Measurements from ENCODE around the gene MCFD2.

MCFD2 gene

GRCh38 chr2:46915281-46915810 is at the start of gene MCFD2:
MCFD2 (minus strand) TSS chr2:46915806; CDS start chr2:46909171, 6,635 bp downstream.
- Histone ChIP-seq H3K9me3 (ENCODE audit: control insufficient read depth in 1 of 2, low read length in 2 of 2) (no peaks in the 10 kb centered on the region), H3K27me3 (ENCODE audit: control insufficient read depth in 1 of 2, insufficient read depth in 2 of 2, low read length in 2 of 2) (no peaks in the 10 kb centered on the region), H3K9ac (ENCODE audit: low read depth in 1 of 2, low read length in 2 of 2) (peak within 1 kb of the TSS; percentile 91 to 93), H3K4me3 (ENCODE audit: low read depth in 1 of 2, low read length in 2 of 2) (peak within 1 kb of the TSS; percentile 73 to 99), H3K36me3 (ENCODE audit: control insufficient read depth in 1 of 2, insufficient read depth in 2 of 2, low read length in 2 of 2) (peaks cover under 1 to 2% of the 10 kb centered on the region in 2 donors), H3K27ac (ENCODE audit: low read depth, low read length) (peak within 1 kb of the TSS; percentile 79), H3K4me1 (ENCODE audit: control insufficient read depth in 1 of 2, insufficient read depth in 2 of 2, low read length in 2 of 2) (peaks cover 34 to 41% of the 10 kb centered on the region in 2 donors)

DNA sequence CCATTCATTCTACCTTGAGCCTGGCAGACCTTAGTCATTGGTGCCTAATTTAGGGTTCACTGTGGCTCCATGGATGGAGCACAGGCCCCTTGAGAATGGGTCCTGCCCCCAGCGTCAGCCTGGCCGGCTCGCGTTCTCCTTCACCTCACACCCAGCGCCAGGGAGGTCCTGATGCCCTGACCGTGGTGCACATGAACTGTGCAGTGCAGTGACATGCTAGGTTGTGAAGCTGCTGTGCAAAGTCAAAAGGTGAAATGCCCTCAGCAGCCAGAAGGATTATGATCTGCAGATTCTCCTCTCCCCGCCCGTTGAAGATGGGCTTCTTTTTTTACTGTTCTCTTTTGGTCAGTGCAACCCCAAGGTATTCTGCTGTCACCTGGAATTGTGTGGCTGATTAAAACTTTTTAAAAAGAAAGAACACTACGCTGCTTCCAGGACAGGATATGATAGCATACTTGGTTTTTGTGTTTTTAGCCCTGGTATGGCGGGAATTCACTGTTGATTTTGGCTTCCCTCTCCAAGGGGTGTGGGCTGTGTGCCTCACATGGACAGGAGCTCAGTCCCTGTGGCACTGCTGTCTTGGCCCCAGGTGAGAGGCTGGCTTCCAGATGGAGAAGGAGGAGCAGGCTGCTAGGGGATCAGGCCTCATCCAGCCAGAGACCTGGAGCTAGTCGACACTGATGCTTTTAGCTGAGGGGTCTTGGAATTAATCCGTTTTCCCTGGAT is 49.4 kb upstream of the MCFD2 start:
- Histone ChIP-seq H3K9ac (ENCODE audit: low read depth in 1 of 2, low read length in 2 of 2) (no peak overlapping the region), H3K9me3 (ENCODE audit: control insufficient read depth in 1 of 2, low read length in 2 of 2) (no peaks in the 10 kb centered on the region), H3K27ac (ENCODE audit: low read depth, low read length) (no peak overlapping the region), H3K36me3 (ENCODE audit: control insufficient read depth in 1 of 2, insufficient read depth in 2 of 2, low read length in 2 of 2) (peaks cover 3 to 22% of the 10 kb centered on the region in 2 donors), H3K27me3 (ENCODE audit: control insufficient read depth in 1 of 2, insufficient read depth in 2 of 2, low read length in 2 of 2) (no peaks in the 10 kb centered on the region), H3K4me3 (ENCODE audit: low read depth in 1 of 2, low read length in 2 of 2) (no peak overlapping the region), H3K4me1 (ENCODE audit: control insufficient read depth in 1 of 2, insufficient read depth in 2 of 2, low read length in 2 of 2) (peaks cover 21 to 24% of the 10 kb centered on the region in 2 donors)

GRCh38 chr2:46963941-46964673 is 48.5 kb upstream of the MCFD2 start:
- Histone ChIP-seq H3K27ac (ENCODE audit: low read depth, low read length) (no peak overlapping the region), H3K36me3 (ENCODE audit: control insufficient read depth in 1 of 2, insufficient read depth in 2 of 2, low read length in 2 of 2) (peaks cover 4 to 29% of the 10 kb centered on the region in 2 donors), H3K9me3 (ENCODE audit: control insufficient read depth in 1 of 2, low read length in 2 of 2) (no peaks in the 10 kb centered on the region), H3K4me3 (ENCODE audit: low read depth in 1 of 2, low read length in 2 of 2) (no peak overlapping the region), H3K4me1 (ENCODE audit: control insufficient read depth in 1 of 2, insufficient read depth in 2 of 2, low read length in 2 of 2) (peaks cover 15 to 19% of the 10 kb centered on the region in 2 donors), H3K9ac (ENCODE audit: low read depth in 1 of 2, low read length in 2 of 2) (no peak overlapping the region), H3K27me3 (ENCODE audit: control insufficient read depth in 1 of 2, insufficient read depth in 2 of 2, low read length in 2 of 2) (no peaks in the 10 kb centered on the region)

DNA sequence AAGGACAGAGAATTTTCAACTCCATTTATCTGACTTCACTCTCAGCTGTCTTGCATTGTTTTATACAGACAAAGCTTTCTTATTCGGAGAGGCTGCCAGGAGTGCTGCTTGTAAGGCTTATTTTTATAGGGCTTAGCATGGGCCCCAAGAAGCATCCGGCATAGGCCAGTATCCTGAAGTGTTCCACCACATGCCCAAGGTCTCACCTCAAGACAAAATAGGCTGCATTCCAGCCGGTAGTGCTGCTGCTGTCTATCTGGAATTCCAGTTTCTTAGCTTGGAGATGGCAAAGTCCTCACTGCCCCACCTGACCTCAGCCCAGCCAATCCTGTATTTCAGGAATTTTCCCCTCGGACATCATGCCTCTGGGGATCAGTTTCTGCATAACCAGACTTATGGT is 47.6 kb upstream of the MCFD2 start:
- Histone ChIP-seq H3K9ac (ENCODE audit: low read depth in 1 of 2, low read length in 2 of 2) (no peak overlapping the region), H3K9me3 (ENCODE audit: control insufficient read depth in 1 of 2, low read length in 2 of 2) (no peaks in the 10 kb centered on the region), H3K27ac (ENCODE audit: low read depth, low read length) (no peak overlapping the region), H3K4me3 (ENCODE audit: low read depth in 1 of 2, low read length in 2 of 2) (no peak overlapping the region), H3K36me3 (ENCODE audit: control insufficient read depth in 1 of 2, insufficient read depth in 2 of 2, low read length in 2 of 2) (peaks cover 13 to 38% of the 10 kb centered on the region in 2 donors), H3K4me1 (ENCODE audit: control insufficient read depth in 1 of 2, insufficient read depth in 2 of 2, low read length in 2 of 2) (peaks cover 11 to 13% of the 10 kb centered on the region in 2 donors), H3K27me3 (ENCODE audit: control insufficient read depth in 1 of 2, insufficient read depth in 2 of 2, low read length in 2 of 2) (no peaks in the 10 kb centered on the region)

- Histone ChIP-seq H3K36me3 (ENCODE audit: control insufficient read depth in 1 of 2, insufficient read depth in 2 of 2, low read length in 2 of 2) (peaks cover 18 to 43% of the 10 kb centered on the region in 2 donors), H3K27ac (ENCODE audit: low read depth, low read length) (no peak overlapping the region), H3K27me3 (ENCODE audit: control insufficient read depth in 1 of 2, insufficient read depth in 2 of 2, low read length in 2 of 2) (no peaks in the 10 kb centered on the region), H3K9me3 (ENCODE audit: control insufficient read depth in 1 of 2, low read length in 2 of 2) (no peaks in the 10 kb centered on the region), H3K9ac (ENCODE audit: low read depth in 1 of 2, low read length in 2 of 2) (no peak overlapping the region), H3K4me3 (ENCODE audit: low read depth in 1 of 2, low read length in 2 of 2) (no peak overlapping the region), H3K4me1 (ENCODE audit: control insufficient read depth in 1 of 2, insufficient read depth in 2 of 2, low read length in 2 of 2) (peaks cover 6 to 8% of the 10 kb centered on the region in 2 donors)
Measured at GRCh38 chr2:46962751-46963150, 47.1 kb upstream of the MCFD2 start.

DNA sequence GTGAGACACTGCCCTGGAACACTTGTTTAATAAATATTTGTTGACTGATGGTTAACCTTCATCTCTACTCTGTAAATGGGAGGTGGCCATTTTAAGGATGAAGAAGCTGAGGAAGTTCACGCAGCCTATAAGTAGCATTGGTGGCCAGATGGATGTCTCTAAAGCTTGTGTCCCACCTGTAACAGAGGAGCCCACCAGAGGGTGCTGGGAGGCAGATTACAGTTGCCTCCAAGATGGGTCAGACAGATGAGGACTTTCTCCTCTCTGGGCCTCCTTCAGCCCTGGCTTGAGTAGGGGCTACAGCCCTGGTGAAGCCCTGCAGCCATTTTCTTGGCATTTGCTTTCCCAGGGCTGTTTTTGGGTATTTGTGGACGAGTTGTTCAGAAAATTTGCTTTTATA is 45.0 kb upstream of the MCFD2 start:
- Histone ChIP-seq H3K36me3 (ENCODE audit: control insufficient read depth in 1 of 2, insufficient read depth in 2 of 2, low read length in 2 of 2) (peaks cover 38 to 56% of the 10 kb centered on the region in 2 donors), H3K4me1 (ENCODE audit: control insufficient read depth in 1 of 2, insufficient read depth in 2 of 2, low read length in 2 of 2) (peaks cover 5% of the 10 kb centered on the region in 2 donors), H3K27ac (ENCODE audit: low read depth, low read length) (no peak overlapping the region)

DNA sequence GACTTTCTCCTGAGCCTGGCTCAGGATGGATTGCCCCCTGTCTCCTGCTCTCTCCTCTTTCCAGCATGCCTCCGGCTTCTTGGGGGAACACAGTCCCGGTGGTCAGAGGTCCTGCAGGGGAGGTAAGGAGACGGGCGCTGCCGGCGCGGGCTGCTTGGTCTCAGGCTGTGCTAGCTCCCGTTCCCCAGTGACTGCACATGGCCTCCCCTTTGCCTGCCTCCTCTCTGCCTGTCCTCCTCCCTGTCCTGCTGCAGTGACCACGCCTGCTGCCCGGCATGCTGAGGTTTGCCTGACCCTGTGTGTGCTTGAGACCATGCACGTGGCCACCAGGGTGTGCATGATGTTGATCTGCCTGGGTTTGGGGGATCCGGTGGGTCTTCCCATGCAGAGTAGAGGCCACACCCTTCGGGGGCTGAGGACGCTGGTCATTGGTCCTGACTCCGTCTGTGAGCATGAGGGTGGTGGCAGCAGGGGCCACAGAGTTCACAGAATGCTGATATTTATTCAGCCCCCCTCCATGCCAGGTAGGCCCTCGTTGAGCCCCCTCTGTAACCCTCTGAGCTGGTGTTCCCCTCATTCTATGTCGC is 42.9 kb upstream of the MCFD2 start:
- Histone ChIP-seq H3K9me3 (ENCODE audit: control insufficient read depth in 1 of 2, low read length in 2 of 2) (no peaks in the 10 kb centered on the region), H3K27me3 (ENCODE audit: control insufficient read depth in 1 of 2, insufficient read depth in 2 of 2, low read length in 2 of 2) (no peaks in the 10 kb centered on the region), H3K9ac (ENCODE audit: low read depth in 1 of 2, low read length in 2 of 2) (no peak overlapping the region), H3K4me1 (ENCODE audit: control insufficient read depth in 1 of 2, insufficient read depth in 2 of 2, low read length in 2 of 2) (peaks cover 15 to 21% of the 10 kb centered on the region in 2 donors), H3K4me3 (ENCODE audit: low read depth in 1 of 2, low read length in 2 of 2) (no peak overlapping the region), H3K36me3 (ENCODE audit: control insufficient read depth in 1 of 2, insufficient read depth in 2 of 2, low read length in 2 of 2) (peaks cover 38 to 57% of the 10 kb centered on the region in 2 donors), H3K27ac (ENCODE audit: low read depth, low read length) (no peak overlapping the region)

More for the DNA sequence above, 45.0 kb upstream of the MCFD2 start:
- Histone ChIP-seq H3K4me3 (ENCODE audit: low read depth in 1 of 2, low read length in 2 of 2) (no peak overlapping the region), H3K9me3 (ENCODE audit: control insufficient read depth in 1 of 2, low read length in 2 of 2) (no peaks in the 10 kb centered on the region), H3K9ac (ENCODE audit: low read depth in 1 of 2, low read length in 2 of 2) (no peak overlapping the region), H3K27me3 (ENCODE audit: control insufficient read depth in 1 of 2, insufficient read depth in 2 of 2, low read length in 2 of 2) (no peaks in the 10 kb centered on the region)

DNA sequence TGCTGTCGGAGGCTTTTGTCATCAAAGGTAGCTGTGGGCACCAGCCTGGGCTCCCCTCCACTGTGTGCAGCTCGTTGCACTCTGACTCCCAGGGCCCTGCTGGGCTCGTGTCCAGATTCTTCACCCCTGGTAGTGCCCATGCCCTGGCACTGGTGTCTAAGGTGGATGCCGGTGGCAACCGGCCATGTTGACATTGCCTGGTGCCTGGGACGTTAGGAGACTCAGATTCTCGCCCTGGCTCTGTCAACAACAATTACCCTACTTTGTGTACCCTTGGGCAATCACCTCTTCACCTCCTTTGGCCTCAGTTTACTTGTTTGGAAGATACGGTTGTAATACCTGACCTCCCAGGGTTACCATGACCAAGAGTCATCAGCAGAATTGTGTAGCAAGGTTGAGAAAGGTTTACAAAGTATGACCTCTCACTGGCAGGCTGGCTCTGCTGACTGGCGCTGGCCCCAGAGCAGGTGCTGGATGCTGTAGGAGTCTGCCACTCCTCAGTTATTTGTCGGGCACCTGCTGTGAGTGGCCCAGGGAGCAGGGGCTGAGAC is 41.5 kb upstream of the MCFD2 start:
- Histone ChIP-seq H3K36me3 (ENCODE audit: control insufficient read depth in 1 of 2, insufficient read depth in 2 of 2, low read length in 2 of 2) (peaks cover 38 to 56% of the 10 kb centered on the region in 2 donors), H3K27ac (ENCODE audit: low read depth, low read length) (no peak overlapping the region), H3K27me3 (ENCODE audit: control insufficient read depth in 1 of 2, insufficient read depth in 2 of 2, low read length in 2 of 2) (no peaks in the 10 kb centered on the region), H3K9me3 (ENCODE audit: control insufficient read depth in 1 of 2, low read length in 2 of 2) (no peaks in the 10 kb centered on the region), H3K9ac (ENCODE audit: low read depth in 1 of 2, low read length in 2 of 2) (no peak overlapping the region), H3K4me1 (ENCODE audit: control insufficient read depth in 1 of 2, insufficient read depth in 2 of 2, low read length in 2 of 2) (peaks cover 15 to 21% of the 10 kb centered on the region in 2 donors), H3K4me3 (ENCODE audit: low read depth in 1 of 2, low read length in 2 of 2) (no peak overlapping the region)

DNA sequence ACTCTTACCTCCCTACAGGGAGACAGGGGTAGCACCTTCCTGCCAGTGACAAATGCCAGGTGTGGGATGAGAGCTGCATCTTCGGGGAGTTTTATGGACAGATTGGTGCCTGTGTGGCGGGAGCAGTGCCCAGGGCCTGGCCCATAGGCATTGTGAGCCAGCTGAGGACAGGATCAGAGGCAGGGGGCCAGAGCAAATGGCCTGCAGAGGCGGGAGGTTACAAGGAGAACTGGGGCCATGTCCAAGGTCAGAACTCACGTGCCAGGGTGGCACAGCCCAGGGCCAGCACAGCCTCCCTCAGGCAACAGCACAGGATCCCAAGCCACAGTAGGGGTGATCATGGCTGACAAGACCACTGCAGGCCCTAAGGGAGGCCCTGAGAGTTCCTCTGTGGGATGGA is 40.2 kb upstream of the MCFD2 start:
- Histone ChIP-seq H3K4me3 (ENCODE audit: low read depth in 1 of 2, low read length in 2 of 2) (no peak overlapping the region), H3K4me1 (ENCODE audit: control insufficient read depth in 1 of 2, insufficient read depth in 2 of 2, low read length in 2 of 2) (peaks cover 24 to 27% of the 10 kb centered on the region in 2 donors), H3K36me3 (ENCODE audit: control insufficient read depth in 1 of 2, insufficient read depth in 2 of 2, low read length in 2 of 2) (peaks cover 47 to 59% of the 10 kb centered on the region in 2 donors), H3K9me3 (ENCODE audit: control insufficient read depth in 1 of 2, low read length in 2 of 2) (no peaks in the 10 kb centered on the region), H3K9ac (ENCODE audit: low read depth in 1 of 2, low read length in 2 of 2) (no peak overlapping the region), H3K27ac (ENCODE audit: low read depth, low read length) (no peak overlapping the region), H3K27me3 (ENCODE audit: control insufficient read depth in 1 of 2, insufficient read depth in 2 of 2, low read length in 2 of 2) (no peaks in the 10 kb centered on the region)

Measured in duodenal mucosa (tissue), 2 donors.